T follicular helper cell (primary cell): ENCODE results near the gene ATP2A2.
"Not testable (repeated sequence)": the region's sequence is repeated elsewhere in the genome, so short reads cannot be mapped to it uniquely, and the experiment has no call there.

Source experiments
- DNase-seq: peaks from one replicate; pipeline ENCODE4 v3.0.0-alpha.2; 2020; ENCODE audit warnings: low read depth

The ATP2A2 gene

DNA sequence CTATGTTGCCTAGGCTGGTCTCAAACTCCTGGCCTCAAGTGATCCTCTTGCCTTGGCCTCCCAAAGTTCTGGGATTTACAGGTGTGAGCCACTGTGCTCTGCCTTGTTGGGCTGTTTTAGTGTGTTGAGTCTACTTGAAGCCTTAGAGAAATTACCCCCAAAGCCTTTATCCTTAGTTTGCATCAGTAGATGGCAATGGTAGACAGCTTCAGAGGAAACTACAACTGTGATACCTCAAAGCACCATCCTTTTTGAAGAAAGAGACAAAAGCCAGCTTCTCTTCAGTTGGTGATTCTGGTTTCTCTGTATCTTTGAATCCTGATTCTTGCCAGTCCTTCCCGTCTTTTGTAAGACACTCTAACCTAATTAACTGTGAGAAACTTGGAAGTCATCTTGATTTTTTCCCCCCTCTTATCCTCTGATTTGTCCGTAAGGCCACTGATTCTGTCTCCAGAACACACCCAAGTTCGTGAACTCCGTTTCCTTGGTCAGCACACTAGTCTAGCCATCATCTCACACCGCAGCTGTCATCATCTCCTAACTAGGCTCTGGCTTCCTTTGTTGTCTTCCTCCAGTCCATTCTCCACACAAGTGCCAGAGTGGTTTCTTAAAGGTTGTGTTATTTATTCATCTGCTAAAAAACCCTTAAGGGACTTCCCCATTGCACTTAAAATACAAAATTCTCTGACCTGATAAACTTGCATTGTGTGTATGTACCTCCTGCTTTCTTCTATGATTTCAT, 20.2 kb downstream of the ATP2A2 start:
- DNase-seq = no peak

DNA sequence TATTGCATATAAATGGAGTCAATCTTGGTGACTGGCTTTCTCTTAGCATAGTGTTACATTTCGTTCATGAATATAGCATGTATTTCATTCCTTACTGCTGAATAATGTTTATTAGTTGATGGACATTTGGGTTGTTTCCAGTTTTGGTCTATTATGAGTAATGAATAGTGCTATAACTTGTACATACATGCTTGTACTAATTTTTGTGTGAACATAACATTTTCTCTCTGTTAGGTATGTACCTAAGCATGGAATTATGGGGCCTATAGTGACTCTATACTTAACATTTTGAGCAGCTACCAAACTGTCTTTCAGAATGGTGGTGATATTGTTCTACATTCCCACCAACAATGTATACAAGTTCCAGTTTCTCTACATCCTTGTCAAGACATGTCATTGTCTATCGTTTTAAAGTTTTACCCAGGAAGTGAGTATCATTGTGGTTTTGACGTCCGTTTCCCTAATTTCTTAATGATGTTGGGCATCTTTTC, 23.1 kb downstream of the ATP2A2 start:
- no peak for DNase-seq

DNA sequence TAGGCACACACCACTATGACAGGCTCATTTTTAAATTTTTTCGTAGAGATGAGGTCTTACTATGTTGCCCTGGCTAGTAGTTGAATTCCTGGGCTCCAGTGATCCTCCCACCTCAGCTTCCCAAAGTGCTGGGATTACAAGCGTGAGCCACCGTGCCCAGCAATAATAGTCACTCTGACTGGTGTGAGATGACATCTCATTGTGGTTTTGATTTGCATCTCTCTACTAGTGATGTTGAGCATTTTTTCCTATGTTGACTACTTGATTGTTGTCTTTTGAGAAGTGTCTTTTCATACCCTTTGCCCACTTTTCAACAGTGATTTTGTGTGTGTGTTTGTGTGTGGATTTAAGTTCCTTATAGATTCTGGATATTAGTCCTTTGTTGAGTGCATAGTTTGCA, 26.3 kb downstream of the ATP2A2 start:
- no peak for DNase-seq

DNA sequence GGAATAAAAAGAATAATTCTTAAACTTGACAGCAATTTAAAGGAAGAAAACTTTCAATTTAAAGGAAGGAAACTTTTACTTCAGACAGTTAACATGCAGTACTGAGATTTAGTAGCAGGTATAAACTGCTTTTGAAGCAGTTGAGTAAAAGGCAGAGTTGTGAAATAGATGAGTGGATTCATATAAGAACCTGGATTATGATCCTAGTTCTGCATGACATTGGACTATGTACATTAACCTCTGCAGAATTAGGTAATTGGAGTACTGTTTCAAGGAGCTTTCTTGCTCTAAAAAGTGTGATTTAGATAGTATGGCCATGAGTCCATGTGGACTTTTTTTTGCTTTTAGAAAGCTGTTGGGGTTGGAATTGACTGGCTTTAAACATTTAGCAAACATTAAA, 29.7 kb downstream of the ATP2A2 start:
- DNase-seq = no peak

DNA sequence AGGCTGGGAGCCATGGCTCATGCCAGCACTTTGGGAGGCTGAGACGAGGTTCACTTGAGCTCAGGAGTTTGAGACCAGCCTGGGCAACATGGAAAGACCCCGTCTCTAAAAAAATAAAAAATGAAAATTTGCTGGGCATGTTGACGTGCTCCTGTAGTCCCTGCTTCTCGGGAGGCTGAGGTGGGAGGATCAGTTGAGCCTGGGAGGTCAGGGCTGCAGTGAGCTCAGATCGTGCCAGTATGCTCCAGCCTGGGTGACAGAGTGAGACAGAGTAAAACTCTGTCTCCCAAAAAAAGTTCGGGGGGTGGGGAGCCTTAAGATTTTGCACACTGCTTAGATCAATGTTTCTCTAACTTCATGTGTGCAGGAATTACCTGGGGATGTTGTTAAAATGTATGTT, 30.9 kb downstream of the ATP2A2 start:
- no peak for DNase-seq

DNA sequence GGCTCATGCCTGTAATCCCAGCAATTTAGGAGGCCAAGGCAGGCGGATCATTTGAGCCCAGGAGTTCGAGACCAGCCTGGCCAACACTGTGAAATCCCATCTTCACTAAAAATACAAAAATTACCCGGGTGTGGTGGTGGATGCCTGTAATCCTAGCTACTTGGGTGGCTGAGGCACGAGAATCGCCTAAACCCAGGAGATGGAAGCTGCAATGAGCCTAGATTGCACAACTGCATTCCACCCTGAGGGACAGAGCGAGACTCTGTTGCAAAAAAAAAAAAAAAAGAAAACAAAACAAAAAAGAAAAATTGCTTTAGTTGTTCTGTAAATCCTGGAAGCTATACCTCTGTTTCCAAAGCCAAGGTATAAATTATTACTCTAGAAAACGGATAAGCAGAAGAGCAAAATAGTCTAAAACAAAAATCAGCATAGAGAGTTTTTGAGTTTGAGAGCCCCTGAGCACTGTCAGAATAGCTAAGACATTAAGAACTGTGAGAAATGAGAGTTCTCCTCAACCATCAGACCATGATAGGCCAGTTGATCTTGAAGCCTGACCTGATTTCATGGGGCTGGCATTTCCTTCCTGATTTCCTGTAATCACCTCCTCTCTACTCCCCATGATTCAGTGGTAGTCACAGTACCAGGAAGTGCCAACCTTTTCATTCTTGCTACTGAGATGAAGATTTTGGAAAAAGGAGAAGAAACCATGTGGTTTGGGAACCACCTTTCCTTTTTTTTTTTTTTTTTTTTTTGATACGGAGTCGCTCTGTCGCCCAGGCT, 31.7 kb downstream of the ATP2A2 start:
- no peak for DNase-seq

DNA sequence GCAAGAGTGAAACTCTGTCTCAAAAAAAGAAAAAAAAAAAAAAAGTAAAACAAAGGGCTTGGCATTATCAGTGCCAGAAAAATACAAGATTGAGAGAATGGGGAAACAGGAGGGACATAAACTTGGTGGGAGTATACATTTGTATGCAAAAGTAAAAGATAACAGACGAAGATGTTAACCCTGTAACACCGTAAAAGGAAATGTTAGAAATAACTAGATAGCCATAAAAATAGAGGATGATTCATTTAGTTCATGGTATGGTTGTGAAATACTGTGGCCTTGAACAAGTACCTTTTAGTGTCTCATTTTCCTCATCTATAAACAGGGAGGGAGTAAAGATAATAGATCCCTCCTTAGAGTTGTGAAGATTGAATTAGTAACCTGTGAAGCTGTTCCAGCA, 33.3 kb downstream of the ATP2A2 start:
- no peak for DNase-seq

DNA sequence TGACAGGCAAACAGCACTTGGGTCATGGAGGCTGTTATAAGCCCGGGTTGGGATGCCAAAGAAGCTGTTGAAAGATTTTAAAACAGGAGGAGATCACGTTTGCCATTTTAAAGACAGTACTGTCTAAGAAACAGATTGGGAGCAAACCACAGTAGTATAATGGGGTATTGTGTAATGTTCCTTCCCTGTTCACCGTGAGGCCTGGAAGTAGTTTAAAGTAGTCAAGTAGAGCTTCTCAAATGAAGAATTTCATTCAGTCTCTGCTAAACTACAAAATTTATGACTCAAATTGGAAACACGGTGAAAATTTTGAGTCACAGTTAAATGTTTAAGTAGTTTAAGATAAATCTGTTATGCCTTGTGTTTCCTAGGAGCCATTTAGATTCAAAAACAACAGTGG, 35.8 kb downstream of the ATP2A2 start:
- no peak for DNase-seq

DNA sequence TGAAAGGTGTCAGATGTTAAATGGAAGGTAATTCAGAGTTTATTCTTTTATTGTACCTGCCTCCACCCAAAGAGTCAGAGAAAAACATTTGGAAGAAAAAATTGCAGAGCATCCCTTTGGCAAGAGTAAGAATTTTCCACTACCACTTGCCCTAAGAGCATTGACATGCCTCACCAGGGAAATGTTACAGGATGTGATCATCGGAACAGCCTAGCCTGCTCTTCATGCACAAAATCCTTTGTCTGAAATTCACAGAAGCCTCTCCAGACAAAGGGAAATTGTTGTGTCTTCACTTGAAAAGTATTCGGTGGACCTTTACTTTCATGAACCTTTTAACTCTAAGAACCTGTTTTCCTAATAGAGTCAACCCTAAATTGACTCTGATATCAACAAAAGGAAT, 36.9 kb downstream of the ATP2A2 start:
- no peak for DNase-seq

DNA sequence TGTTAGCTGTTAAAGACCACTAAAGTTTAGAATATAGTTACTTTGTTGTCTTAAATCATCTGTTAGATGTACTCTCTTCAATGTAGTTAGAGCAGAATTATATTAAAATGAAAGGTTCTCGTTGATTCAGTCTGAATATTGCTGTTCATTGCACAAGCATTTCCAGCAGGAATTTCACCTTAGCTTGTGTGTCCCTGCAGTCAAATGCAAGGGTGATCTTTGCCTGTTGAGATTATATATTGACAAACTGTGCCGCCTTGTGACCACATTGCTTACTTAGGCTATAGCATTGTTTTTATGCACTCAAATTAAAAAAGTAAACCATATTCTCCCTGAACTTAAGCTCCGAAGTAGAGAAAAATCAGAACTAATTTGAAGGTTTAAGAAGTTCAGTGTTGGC, 39.5 kb downstream of the ATP2A2 start:
- DNase-seq = no peak

DNA sequence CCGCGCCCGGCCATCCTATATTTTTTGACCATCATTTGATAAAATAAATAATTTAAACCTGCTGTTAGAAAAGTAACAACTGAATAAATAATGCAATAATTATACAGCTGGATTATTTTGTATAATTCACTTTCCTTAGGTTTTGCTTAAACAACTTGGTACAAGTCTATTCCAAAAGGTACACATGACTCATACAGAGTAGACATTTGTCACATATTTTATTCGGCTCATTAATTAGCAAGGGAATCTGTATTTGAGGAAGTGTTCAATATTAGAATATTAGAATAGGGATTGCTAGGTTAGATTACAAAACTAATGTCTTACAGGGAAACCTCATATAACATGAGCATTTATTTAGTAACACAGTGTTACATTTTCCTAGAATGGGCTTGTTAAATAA, 48.7 kb downstream of the ATP2A2 start:
- no peak for DNase-seq

DNA sequence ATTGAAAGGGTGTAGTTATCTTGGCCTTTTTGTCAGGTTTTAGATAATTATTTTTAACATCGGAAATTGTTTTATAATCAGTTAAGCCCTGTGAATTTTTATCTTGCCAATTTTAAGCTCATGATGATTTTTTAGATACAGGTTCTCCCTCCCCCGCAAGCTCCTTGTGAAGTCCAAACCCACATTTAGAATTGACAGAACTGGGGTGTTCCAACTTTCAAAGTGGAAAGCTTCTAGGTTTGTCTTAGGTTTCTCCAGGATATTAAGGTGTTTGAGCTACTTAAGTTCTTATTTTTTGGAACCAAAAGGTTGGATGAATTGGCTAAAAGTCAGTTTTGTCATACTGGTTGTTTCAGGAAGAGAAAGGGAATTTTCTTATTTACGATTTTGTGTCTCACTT, 49.1 kb downstream of the ATP2A2 start:
- DNase-seq = no peak

DNA sequence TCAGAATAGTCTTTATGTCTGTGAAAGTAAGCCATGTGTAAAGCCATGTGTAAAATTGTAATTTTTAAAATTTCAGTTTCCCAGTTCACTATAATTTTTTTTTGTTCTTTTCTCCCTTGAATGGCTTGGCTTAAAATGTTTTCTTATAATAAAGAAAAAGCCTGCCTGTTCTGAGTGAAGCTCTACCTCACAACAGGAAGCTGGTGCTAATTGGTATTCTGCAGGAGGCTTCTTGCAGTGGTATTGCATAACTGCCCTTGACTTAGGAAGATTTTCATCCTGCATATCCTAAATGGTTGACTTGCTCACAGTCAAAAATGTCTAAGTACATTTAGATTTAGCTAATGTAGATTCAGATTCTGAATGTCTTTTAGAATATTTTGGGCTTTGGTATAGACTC, 49.5 kb downstream of the ATP2A2 start:
- no peak for DNase-seq

DNA sequence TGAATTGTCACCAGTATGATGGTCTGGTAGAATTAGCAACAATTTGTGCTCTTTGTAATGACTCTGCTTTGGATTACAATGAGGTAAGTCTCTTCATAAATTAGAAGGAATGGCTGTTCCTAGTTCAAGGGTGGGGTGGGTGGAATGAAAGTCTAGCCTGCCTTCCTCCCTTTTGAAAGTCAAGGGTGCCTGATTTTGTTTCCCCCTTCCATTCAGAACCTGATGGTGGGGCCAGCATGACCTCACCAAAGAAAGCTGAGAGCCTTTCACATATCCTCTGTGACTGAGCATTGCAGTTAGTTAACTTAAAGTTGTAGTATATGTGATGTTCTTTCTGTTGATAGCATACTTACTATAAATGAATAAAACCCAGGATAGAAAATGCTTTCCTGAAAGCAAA, 52.2 kb downstream of the ATP2A2 start:
- no peak for DNase-seq

DNA sequence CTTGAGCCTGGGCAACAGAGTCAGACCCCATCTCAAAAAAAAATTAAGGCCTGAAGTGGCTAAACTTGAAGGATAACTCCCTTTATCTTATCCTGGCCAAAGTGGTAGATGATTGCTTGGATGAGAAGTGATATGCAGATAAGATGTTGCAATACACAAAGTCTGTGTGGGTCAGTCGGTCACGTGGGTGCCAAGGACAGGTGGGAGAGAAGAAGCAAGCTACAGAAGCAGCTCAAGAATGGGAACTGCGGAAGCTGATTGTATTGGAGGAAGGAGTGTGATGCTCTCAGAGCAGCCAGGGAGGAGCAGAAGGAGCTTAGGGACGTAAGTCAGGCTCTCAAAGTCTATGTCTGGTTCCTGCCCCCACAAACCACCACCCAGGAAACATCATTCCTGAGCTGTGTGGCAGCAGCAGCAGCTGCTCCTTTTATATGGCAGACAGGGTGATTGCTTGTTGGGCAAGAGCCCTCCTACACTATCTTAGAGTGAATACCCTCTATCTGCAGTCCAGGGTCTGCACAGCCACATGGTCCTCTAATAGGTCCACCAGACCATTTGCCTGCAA, 54.5 kb downstream of the ATP2A2 start:
- DNase-seq = no peak

DNA sequence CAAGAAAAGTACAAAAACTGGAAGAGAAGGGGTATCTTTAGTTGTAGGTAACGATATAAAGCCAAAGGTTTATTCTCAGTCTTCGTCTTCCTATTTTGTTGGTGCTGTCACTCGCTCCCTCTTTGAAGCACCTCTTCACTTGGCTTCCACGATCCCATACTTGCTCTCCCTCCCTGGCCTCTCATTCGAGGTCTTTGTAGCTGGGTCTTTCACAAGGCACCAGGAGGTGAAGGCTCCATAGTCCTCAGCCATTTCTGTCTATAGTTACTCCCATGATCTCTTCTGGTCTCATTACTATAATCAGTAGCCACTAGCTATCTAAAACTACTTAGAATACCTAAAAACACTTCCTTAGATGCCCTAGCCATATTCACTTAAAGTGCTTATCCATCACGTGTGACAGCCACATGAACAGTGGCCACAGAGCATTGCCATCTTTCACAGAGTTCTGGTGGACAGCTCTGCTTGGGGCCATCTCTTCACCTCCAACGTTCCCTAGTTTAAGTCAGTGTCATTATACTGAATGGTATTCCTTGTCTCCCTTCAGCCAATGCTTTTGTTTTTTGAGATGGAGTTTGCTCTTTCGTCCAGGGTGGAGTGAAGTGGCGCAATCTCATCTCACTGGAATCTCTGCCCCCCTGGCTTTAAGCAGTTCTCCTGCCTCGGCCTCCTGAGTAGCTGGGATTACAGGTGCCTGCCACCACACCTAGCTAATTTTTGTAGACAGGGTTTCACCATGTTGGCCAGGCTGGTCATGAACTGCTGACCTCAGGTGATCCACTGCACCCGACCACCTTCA, 57.1 kb downstream of the ATP2A2 start:
- no peak for DNase-seq

DNA sequence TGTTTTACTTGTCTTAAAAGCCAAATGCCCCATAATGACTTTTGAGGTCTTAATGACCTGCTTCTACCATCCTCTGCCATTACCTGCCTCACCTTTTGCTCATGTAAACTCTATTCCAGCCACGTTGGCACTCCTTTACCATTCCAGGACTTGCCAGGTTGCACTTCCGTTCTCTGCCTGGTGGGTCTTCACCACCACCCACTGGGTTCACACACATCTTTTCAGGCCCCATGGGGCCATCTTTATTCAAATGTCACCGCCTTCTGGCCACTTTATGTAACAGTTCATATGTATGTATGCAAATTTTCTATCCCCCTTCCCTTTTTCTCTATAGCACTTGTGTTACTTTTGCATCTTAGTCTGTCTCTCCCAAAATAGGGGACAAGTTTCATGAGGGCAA, 57.7 kb downstream of the ATP2A2 start:
- DNase-seq = no peak

DNA sequence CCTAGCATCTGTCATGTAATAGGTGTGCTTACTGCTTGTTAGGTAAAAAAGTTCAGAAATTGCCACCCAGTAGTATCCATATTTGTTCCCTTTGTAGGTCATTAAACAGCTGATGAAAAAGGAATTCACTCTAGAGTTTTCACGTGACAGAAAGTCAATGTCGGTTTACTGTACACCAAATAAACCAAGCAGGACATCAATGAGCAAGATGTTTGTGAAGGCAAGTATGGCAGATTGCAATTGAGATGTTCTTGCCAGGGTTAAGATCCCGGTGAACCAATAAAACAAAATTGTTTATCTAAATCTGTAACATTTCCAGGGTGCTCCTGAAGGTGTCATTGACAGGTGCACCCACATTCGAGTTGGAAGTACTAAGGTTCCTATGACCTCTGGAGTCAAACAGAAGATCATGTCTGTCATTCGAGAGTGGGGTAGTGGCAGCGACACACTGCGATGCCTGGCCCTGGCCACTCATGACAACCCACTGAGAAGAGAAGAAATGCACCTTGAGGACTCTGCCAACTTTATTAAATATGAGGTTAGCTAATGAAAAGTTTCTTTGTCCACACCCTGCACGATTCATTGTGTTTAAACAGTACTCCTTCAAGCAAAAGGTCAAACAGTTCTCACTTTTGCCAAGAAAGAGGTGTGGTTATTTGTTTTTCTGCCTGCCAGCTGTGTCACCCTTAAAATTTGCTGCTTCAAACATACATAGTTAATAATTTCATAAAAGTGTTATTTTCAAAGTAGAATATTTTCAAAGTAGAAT, 58.3 kb downstream of the ATP2A2 start:
- DNase-seq = no peak

DNA sequence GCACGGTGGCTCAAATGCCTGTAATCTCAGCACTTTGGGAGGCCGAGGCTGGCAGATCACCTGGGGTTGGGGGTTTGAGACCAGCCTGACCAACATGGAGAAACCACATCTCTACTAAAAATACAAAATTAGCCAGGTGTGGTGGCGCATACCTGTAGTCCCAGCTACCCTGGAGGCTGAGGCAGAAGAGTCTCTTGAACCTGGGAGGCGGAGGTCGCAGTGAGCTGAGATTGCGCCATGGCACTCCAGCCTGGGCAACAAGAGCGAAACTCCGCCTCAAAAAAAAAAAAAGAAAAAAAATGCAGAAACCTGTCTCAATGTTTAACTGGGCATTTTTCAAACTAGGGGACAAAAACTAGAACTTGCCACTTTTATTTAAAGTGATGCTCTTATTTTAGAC, 59.2 kb downstream of the ATP2A2 start:
- not testable (repeated sequence) for DNase-seq

DNA sequence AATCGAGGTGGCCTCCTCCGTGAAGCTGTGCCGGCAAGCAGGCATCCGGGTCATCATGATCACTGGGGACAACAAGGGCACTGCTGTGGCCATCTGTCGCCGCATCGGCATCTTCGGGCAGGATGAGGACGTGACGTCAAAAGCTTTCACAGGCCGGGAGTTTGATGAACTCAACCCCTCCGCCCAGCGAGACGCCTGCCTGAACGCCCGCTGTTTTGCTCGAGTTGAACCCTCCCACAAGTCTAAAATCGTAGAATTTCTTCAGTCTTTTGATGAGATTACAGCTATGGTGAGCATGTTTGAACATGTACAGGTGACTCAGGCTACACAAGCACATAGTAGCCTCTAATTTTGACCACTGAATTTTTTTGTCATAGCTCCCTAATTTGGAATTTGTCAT, 59.7 kb downstream of the ATP2A2 start:
- DNase-seq = no peak

DNA sequence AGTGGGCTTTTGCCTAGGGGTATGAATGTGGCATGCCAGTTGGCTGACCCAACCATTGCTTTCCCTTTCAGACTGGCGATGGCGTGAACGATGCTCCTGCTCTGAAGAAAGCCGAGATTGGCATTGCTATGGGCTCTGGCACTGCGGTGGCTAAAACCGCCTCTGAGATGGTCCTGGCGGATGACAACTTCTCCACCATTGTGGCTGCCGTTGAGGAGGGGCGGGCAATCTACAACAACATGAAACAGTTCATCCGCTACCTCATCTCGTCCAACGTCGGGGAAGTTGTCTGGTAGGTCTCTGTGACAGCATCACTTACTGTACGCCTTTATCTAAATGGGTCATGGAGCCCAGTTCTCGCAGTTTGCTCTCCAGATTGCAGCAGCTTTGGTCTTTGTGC, 61.1 kb downstream of the ATP2A2 start:
- DNase-seq = no peak

DNA sequence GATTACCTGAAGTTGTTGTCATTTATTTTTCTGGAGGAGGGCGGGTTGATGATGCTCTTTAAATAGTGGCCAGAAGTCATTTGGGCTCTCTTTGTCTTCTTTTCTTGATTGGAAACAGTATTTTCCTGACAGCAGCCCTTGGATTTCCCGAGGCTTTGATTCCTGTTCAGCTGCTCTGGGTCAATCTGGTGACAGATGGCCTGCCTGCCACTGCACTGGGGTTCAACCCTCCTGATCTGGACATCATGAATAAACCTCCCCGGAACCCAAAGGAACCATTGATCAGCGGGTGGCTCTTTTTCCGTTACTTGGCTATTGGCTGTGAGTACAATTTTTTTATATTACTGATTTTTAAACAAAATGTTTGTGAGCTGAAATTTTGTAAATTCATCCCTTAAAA, 62.1 kb downstream of the ATP2A2 start:
- DNase-seq = no peak
